ENCODE results near the gene LHX5.

DNA sequence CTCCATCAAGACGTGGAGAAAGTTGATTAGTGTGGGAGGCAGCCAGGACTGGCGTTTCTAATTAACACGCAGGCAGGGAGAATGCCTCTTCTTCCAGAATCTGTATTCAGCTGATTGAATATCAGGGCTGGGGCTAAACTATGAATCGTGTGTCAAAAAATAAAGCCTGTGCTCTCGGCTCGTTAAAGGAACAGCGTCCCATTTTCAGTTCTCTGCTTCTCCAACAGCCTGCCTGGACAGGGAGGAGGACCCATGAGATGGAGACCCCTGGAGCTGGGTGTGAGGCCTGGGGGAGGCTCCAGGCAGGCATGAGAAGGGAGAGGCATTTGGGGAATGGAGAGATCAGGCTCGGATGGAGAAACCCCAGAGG, 28.6 kb upstream of the LHX5 start:
- TF ChIP-seq, protein P1, sequence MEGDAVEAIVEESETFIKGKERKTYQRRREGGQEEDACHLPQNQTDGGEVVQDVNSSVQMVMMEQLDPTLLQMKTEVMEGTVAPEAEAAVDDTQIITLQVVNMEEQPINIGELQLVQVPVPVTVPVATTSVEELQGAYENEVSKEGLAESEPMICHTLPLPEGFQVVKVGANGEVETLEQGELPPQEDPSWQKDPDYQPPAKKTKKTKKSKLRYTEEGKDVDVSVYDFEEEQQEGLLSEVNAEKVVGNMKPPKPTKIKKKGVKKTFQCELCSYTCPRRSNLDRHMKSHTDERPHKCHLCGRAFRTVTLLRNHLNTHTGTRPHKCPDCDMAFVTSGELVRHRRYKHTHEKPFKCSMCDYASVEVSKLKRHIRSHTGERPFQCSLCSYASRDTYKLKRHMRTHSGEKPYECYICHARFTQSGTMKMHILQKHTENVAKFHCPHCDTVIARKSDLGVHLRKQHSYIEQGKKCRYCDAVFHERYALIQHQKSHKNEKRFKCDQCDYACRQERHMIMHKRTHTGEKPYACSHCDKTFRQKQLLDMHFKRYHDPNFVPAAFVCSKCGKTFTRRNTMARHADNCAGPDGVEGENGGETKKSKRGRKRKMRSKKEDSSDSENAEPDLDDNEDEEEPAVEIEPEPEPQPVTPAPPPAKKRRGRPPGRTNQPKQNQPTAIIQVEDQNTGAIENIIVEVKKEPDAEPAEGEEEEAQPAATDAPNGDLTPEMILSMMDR (IDR thresholded peaks at IDR 0.05), result no peak
- no peak for TF ChIP-seq POLR2A (IDR thresholded peaks at IDR 0.05)
